ENCODE data around the gene GRM8.
A peak's percentile ranks its signal among the peaks of the same experiment; 100 is the strongest.

The GRM8 gene

GRCh38 chr7:126656165-126656564 is 596.6 kb downstream of the GRM8 start:
- no peak for DNase-seq

DNA sequence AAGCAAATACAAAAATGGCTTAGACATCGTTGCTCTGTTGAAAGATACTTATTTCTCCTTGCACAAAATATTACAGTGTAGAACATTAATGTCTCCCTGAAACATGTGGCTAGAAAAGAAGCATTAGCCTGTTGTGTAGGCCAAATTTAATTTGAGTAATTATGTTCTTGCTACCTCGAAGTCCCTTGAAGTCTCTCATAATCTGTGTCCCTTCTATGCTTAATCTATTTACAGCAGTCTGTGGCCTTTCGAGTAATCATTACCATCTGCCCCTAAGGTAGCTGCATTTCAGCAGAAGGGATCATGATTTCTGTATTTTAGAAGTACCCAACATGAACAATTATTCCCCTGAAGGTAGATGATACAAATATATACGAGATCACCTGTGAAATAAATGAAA is 615.2 kb downstream of the GRM8 start:
- no peak for DNase-seq

GRCh38 chr7:126635545-126635944 is 617.2 kb downstream of the GRM8 start:
- no peak for DNase-seq

DNA sequence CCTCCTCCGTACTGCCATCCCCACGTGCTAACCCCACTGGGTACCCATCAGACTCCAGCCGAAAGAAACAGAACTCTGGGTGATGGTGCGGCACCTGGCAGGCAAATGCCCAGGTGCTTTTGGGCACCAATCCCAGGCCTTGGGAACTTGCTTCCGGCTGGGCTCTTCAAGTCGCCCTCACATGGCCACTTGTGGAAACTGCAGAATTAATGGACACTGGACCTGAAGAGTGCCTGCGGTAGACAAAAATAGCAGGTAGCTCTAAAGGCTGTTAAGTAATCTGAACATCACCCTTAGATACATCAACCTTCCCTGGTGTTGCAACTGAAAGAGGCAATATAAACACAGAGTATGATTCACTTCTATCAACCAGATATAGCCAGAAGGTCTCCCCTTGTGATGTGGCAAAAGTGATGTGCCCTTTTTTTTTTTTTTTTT is 644.4 kb downstream of the GRM8 start:
- DNase-seq: peak; percentile 2

DNA sequence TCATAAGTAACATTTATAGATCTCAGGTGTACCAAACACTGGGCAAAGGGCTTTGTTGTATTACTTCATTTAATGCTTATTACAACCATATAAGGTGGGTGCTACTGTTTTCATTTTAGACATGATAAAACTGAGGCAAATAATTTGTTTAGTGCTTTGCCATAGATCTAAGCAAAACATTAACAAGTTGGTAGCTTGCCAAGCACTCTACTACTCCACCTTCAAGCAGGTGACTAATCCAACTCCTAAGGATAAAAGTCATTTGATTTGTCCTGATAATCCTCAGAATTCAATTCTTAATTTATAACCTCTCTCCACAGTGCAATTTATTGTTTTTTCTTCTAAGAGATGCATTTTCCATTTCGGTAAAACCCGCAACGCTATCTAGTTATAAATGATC is 646.4 kb downstream of the GRM8 start:
- no peak for DNase-seq

DNA sequence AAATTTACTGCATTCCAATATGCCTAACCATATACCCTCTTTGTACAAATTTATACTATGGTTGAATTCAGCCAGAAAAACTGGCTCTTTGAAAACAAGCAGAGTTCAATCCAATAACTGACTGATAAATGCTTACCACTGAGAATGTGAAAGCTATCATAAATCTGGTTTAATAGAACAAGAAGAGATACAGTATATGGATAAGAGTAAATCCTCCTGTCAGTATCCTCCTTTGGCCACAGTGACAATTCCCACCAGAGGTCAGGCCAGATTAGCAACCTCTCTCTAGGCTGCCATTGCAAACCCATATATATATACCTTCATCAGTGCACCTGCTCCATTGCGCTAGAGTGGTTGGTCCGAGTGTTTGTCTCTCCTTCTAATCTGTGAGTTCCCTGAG is 647.2 kb downstream of the GRM8 start:
- peak; percentile 49 for DNase-seq

DNA sequence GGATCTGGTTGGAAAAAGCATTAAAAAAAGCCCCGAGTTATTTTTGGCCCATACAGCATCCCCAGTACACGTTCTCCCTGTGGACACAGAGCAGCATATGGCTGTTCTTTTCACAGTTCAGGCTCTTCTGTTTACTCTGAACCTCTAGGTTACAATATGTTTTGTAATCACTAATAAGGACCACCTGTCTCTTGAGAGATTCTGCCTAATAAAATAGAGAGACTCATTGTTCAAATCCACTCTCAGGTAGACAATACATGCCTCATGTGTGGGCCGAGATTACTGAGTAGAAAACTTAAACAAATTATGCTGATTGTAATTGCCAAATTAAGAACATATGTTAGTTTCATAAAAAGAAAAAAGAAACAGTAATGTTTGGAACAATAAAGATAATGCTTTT is 647.7 kb downstream of the GRM8 start:
- peak; percentile 96 for DNase-seq

GRCh38 chr7:126589068-126589684 is 663.6 kb downstream of the GRM8 start:
- no peak for DNase-seq

- DNase-seq: peak; percentile 96
Observed at GRCh38 chr7:126578338-126578737, 674.4 kb downstream of the GRM8 start.

DNA sequence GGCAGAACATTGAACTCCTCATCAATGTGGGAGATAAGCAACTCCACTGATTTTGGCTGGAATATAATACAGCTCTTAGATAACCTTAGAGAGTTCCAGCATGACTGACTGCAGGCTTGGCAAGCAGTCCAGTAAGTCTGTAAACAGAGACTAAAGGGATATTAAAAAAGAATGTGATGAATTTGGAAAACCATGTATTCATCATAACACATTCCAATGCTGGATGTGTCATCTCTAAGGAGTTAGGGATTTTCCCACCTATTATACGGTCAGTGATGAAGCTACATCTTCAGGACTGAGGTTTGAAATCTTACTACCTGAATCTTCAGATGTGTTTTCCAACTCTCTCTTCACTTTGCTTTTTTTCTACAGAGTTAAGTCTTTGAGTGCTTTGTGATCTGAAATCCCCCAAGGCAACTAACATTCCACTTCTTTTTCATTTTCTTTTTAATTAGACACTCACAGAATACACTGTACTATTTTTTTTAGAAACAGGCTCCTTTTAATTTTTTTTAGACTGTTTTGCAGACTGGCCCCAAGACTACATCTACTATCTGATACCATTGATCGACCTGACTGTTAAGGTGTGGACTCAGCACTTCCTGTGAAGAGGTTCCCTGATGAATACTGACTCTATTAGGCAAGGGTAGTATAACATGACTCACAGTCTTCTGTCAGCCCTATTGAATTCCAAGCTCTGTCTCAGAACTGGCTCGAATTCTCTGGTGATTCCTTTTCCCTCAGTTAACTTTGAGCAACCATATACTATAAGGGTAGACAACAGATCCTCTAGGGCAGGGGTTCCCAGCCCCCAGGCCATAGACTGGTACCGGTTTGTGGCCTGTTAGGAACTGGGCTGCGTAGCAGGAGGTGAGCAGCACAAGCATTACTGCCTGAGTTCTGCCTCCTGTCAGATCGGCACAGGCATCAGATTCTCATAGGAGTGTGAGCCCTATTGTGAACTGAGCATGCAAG is 678.2 kb downstream of the GRM8 start:
- no peak for DNase-seq

GRCh38 chr7:126570845-126571244 is 681.9 kb downstream of the GRM8 start:
- DNase-seq: no peak

DNA sequence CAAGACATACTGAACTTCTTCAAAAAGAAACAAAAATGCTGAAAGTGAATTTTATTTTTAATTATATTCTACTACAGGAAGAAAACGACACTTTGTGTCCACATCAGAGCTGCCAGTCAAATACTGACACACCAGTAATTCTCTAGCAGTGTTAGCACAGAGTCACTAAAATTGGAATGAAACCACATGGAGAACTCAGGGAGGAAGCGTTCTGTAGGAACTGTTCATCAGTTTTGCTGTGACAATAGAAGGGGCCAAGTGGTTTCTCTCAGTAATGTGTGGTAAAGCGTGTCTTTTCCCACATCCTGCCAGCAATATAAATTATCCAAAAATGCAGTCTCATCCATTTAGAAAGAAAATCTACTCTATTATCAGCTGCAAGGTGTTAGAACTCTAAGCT is 683.3 kb downstream of the GRM8 start:
- DNase-seq: no peak

DNA sequence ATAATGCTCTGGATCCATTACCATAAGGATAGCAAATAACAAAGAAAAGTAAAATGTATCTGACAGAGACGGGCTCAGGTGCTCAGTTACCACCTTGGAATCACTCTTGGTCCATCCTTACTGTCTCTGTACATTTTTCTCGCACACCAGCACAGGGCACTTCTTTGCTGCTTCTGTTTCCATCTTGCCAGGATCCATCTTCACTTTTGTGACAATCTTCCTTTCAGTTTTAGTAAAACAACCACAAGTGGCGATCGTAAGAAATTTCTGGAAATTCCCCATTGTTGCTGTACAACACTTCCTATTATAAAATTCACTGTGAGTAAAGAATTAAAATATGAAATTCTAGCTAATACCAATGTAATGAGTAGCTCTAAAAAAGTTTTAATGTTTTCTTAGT is 695.5 kb downstream of the GRM8 start:
- DNase-seq: no peak

GRCh38 chr7:126541406-126541805 is 711.3 kb downstream of the GRM8 start:
- DNase-seq: no peak

- DNase-seq: no peak
Observed at GRCh38 chr7:126535176-126535575, 717.6 kb downstream of the GRM8 start.

GRCh38 chr7:126533715-126534114 is 719.0 kb downstream of the GRM8 start:
- no peak for DNase-seq

DNA sequence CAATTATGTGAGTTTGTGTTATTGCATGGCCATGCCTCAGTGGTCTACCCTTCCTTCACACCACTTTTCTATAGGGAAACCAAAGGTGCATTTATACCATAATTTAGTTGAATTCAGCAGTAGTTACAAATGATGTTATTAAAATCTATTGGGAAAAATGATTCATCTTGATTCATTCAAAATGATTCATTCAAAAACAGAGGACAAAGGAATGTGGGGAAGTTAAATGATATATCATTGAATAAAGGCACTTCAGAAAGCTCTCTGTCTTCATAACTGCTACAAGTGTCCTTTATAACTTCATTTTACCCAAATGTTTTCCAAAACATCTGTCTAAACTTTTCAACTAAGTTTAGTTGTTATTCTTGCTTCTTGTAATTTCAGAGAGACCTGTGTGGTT is 722.9 kb downstream of the GRM8 start:
- no peak for DNase-seq

DNA sequence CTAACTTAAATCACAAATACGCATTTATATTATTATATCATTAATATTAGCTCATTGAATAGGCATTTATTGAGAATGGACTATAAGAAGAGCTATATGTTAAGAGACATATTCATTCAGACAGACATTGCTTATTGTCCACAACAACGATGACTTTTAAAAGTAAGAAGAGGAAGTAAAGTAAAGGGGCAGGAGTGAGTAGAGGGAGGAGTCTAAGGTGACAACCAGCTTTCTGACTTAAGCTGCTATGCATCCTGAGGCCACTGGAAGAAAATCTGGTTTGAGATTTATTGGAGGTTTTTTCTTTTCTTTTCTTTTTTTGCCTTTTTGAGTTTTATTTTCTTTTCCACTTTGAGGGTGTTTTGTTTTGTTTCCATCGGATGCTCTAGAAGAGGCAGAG is 723.5 kb downstream of the GRM8 start:
- DNase-seq: no peak

DNA sequence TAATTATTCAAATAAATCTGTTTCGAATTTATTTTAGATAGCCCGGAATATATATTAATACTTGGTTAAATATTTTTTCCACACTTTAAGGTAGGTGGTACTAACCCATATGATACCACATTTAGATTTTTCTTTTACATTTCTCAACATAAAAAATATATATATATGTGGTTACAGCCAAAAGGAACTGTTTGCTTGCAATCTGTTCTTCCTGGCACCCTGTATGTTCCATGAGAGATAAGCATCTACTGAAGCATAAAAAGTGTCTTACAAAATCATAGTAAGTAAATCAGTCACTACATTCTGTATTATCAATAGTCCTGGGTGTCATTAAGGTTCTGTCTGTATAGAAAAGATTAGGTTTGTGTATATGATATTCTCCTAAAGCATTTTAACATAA is 726.8 kb downstream of the GRM8 start:
- DNase-seq: no peak

- no peak for DNase-seq
Observed at GRCh38 chr7:126524967-126525366, 727.8 kb downstream of the GRM8 start.

- no peak for DNase-seq
Observed at GRCh38 chr7:126511046-126511445, 741.7 kb downstream of the GRM8 start.

DNA sequence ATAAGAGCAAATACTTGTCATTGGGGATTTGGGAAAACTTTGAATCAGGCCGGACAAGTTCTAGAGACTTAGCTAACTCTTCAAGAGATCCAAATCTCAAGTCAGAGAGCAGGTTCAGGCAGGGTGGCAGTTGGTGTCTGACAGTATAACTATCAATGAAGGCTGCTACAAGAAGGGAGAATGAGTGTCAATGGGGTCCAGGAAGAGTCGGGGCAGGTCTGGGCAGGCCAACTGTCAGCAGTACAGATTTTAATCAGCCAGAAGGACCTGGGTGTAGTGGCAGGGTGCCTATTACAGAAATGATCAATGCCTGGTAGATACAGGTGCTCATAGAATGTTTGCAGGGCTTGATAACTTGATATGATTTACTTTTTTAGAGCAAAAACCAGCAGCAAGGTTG is 751.1 kb downstream of the GRM8 start:
- no peak for DNase-seq

GRCh38 chr7:126499481-126499880 is 753.3 kb downstream of the GRM8 start:
- DNase-seq: no peak

GRCh38 chr7:126495733-126496132 is 757.0 kb downstream of the GRM8 start:
- no peak for DNase-seq
